Measurements from ENCODE around the gene PEPD. TPM values are rescaled to one million over a fixed set of nuclear protein-coding genes. Genes with fewer than 3 reads are reported as not detected.
A peak's percentile ranks its signal among the peaks of the same experiment; 100 is the strongest.

The PEPD gene
- total RNA-seq, 2 donors from 2014 or later: 52.2 to 67.9 TPM

DNA sequence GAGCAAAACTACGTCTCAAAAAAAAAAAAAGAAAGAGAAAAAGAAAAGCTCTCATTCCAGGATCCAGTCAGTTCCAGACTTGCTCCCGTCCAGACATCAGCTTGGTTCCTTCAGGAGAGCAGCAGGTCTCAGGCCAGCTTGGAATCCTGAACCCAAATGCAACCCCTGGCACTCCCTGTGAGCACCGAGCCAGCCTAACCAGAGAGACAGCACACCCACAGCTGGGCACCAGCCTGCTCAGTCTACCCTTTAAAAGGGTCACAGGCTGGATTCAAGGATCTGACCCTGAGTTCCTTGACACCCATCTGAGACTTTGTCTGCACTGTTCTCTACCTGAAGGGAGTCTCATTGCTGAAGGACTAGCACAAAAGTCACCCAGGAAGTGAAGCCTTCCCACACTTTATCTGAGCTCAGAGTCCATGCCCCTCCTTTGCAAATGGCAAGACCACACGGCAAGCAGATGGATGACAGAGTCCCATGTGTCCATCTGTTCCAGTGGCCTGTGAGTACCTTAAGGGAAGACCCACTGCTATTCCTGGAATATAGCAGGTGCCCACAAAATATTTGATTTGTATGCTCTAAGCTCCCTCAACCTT lies 1.4 kb downstream of the PEPD start:
- Histone ChIP-seq H3K9me3 (ENCODE audit: control insufficient read depth, low read length) (no peaks in the 10 kb centered on the region), H3K27ac (ENCODE audit: low read depth, low read length) (no peak overlapping the region), H3K9ac (ENCODE audit: extremely low read depth, low read length, poor library complexity, severe bottlenecking) (no peak overlapping the region), H3K4me3 (ENCODE audit: low read length) (peak overlapping the region; percentile 88), H3K36me3 (ENCODE audit: control insufficient read depth, insufficient read depth, low read length) (no peaks in the 10 kb centered on the region), H3K27me3 (ENCODE audit: control insufficient read depth, insufficient read depth, low read length, poor library complexity, severe bottlenecking) (no peaks in the 10 kb centered on the region), H3K4me1 (ENCODE audit: control insufficient read depth, insufficient read depth, low read length) (peaks cover 9% of the 10 kb centered on the region)
- Mint-ChIP-seq H3K4me3 (peak overlapping the region; percentile 63), H3K4me1 (peaks cover 19% of the 10 kb centered on the region), H3K36me3 (ENCODE audit: low read depth) (no peaks in the 10 kb centered on the region), H3K9me3 (no peaks in the 10 kb centered on the region), H3K27me3 (ENCODE audit: insufficient read depth) (no peaks in the 10 kb centered on the region), H3K27ac (no peak overlapping the region)
- no peak for DNase-seq
- TF ChIP-seq, protein P1, sequence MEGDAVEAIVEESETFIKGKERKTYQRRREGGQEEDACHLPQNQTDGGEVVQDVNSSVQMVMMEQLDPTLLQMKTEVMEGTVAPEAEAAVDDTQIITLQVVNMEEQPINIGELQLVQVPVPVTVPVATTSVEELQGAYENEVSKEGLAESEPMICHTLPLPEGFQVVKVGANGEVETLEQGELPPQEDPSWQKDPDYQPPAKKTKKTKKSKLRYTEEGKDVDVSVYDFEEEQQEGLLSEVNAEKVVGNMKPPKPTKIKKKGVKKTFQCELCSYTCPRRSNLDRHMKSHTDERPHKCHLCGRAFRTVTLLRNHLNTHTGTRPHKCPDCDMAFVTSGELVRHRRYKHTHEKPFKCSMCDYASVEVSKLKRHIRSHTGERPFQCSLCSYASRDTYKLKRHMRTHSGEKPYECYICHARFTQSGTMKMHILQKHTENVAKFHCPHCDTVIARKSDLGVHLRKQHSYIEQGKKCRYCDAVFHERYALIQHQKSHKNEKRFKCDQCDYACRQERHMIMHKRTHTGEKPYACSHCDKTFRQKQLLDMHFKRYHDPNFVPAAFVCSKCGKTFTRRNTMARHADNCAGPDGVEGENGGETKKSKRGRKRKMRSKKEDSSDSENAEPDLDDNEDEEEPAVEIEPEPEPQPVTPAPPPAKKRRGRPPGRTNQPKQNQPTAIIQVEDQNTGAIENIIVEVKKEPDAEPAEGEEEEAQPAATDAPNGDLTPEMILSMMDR (conservative IDR thresholded peaks at IDR 0.05): no peak
- 87 to 98% methylated on average over 3 to 4 of the region's 4 CpGs for WGBS, 2 experiments (ENCODE audit: insufficient coverage in 1 of 2, insufficient read length in 1 of 2)

DNA sequence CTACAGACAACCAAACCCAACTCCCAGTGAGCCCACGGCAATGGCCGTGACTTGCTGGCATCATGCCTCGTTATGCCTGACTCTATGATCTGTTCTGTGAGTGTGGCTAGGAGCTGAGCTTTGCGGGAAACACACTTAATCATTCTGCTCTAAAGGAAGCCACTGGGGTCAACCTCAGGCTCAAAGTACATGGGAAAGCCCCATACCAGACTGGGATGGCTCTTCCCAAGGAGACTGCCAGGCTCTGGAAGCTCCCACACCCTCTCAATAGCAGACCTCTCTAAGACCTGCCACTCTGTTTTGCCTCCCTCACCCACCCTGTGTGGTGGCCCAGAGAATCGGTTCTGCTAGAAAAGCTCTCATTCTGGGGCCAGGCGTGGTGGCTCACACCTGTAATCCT lies 2.2 kb downstream of the PEPD start:
- H3K4me3 Mint-ChIP-seq: no peak overlapping the region
- H3K27me3 Mint-ChIP-seq (ENCODE audit: insufficient read depth): no peaks in the 10 kb centered on the region

DNA sequence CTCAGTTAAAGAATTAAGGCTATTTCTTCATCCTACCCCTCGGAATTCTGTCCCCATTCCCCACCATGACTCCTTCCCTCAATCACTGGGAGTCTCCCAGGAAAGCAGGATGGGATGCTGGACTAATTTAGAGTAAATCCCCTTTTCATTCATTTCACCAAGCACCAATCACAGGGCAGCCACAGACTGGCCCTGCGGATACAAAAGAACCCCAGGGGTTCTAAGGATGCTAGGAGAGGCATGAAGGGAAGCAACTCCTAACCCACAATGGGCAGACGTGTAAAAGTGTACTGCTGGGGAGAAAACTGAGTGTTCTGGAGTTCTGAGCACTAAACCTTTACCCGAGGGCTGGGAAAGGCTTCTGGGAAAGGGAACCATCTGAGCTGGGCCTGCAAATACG lies 3.0 kb downstream of the PEPD start:
- Histone ChIP-seq H3K27ac (ENCODE audit: low read depth, low read length) (no peak overlapping the region), H3K4me3 (ENCODE audit: low read length) (no peak overlapping the region), H3K36me3 (ENCODE audit: control insufficient read depth, insufficient read depth, low read length) (no peaks in the 10 kb centered on the region), H3K4me1 (ENCODE audit: control insufficient read depth, insufficient read depth, low read length) (peaks cover 9% of the 10 kb centered on the region), H3K9me3 (ENCODE audit: control insufficient read depth, low read length) (no peaks in the 10 kb centered on the region), H3K27me3 (ENCODE audit: control insufficient read depth, insufficient read depth, low read length, poor library complexity, severe bottlenecking) (no peaks in the 10 kb centered on the region), H3K9ac (ENCODE audit: extremely low read depth, low read length, poor library complexity, severe bottlenecking) (no peak overlapping the region)
- Mint-ChIP-seq H3K27me3 (ENCODE audit: insufficient read depth) (no peaks in the 10 kb centered on the region), H3K9me3 (no peaks in the 10 kb centered on the region), H3K27ac (no peak overlapping the region), H3K36me3 (ENCODE audit: low read depth) (no peaks in the 10 kb centered on the region), H3K4me3 (no peak overlapping the region), H3K4me1 (peaks cover 19% of the 10 kb centered on the region)
- no peak for DNase-seq
- 64 to 83% methylated on average over 4 to 5 of the region's 5 CpGs for WGBS, 2 experiments (ENCODE audit: insufficient coverage in 1 of 2, insufficient read length in 1 of 2)
- TF ChIP-seq, protein P1 (conservative IDR thresholded peaks at IDR 0.05): no peak

More for the DNA sequence above, 2.2 kb downstream of the PEPD start:
- Histone ChIP-seq H3K27me3 (ENCODE audit: control insufficient read depth, insufficient read depth, low read length, poor library complexity, severe bottlenecking) (no peaks in the 10 kb centered on the region), H3K4me3 (ENCODE audit: low read length) (no peak overlapping the region), H3K9ac (ENCODE audit: extremely low read depth, low read length, poor library complexity, severe bottlenecking) (no peak overlapping the region), H3K4me1 (ENCODE audit: control insufficient read depth, insufficient read depth, low read length) (peaks cover 9% of the 10 kb centered on the region), H3K27ac (ENCODE audit: low read depth, low read length) (no peak overlapping the region), H3K36me3 (ENCODE audit: control insufficient read depth, insufficient read depth, low read length) (no peaks in the 10 kb centered on the region), H3K9me3 (ENCODE audit: control insufficient read depth, low read length) (no peaks in the 10 kb centered on the region)
- peaks cover 19% of the 10 kb centered on the region for H3K4me1 Mint-ChIP-seq
- DNase-seq: no peak
- TF ChIP-seq, protein P1 (conservative IDR thresholded peaks at IDR 0.05): no peak
- no peaks in the 10 kb centered on the region for H3K36me3 Mint-ChIP-seq (ENCODE audit: low read depth)
- no peaks in the 10 kb centered on the region for H3K9me3 Mint-ChIP-seq
- no peak overlapping the region for H3K27ac Mint-ChIP-seq
- WGBS, 2 experiments (ENCODE audit: insufficient coverage in 1 of 2, insufficient read length in 1 of 2): 91 to 92% methylated on average over 4 to 6 of the region's 6 CpGs

Measured in endodermal cell (in vitro differentiated cells).